Activated CD4-positive, alpha-beta T cell treated with anti-CD3 and anti-CD28 coated beads, Interleukin-2, amount 50 U/mL, for 16 hours (primary cell): Measurements from ENCODE around the gene ZNF665.
"Not testable (repeated sequence)": the region's sequence is repeated elsewhere in the genome, so short reads cannot be mapped to it uniquely, and the experiment has no call there.

Experiments
- DNase-seq: peaks from one replicate; pipeline ENCODE4 v3.0.0-alpha.2; 2020

The ZNF665 gene

DNA sequence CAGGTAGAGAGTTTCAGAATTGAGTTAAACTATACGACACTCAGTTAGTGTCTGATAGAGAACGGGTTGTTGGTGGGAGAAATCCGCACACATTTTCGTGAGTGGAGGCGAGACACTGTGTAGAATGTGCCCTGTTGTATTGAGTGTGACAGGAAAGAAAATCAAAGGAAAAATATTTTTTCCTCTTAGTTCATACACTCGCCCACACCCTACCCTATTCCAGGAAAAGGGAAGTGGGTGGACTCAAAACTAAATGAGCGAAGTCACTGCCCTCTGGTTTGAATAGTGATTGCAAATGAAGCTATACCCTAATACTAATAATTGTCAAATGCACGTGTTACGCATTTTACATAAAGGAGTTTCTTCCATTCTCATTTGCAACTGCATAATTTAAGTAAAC, 36.3 kb downstream of the ZNF665 start:
- no peak for DNase-seq

DNA sequence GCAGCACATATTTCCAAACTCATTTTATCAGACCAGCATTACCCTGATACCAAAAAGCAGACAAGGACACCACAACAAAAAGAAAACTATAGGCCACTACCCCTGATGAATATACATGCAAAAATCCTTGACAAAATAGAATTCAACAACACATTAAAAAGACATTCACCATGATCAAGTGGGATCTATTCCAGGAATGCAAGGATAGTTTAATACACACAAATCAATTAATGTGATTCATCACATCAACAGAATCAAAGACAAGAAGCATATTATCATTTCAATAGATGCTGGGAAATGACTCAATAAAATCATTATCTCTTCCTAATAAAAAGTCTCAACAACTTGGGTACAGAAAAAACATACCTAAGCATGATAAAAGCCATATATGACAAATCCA, 45.5 kb downstream of the ZNF665 start:
- DNase-seq = no peak

DNA sequence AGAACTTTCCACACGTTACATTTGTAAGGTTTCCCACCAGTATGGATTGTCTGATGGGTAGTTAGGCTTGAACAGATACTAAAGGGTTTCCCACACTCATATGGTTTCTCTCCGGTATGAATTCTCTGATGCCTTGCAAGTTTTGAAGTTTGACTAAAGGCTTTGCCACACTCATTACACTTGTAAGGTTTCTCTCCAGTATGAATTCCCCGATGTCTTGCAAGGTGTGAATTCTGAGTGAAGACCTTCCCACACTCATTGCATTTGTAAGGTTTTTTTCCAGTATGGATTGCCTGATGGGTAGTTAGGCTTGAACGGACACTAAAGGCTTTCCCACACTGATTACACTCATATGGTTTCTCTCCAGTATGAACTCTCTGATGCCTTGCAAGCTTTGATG, 52.8 kb downstream of the ZNF665 start:
- no peak for DNase-seq

DNA sequence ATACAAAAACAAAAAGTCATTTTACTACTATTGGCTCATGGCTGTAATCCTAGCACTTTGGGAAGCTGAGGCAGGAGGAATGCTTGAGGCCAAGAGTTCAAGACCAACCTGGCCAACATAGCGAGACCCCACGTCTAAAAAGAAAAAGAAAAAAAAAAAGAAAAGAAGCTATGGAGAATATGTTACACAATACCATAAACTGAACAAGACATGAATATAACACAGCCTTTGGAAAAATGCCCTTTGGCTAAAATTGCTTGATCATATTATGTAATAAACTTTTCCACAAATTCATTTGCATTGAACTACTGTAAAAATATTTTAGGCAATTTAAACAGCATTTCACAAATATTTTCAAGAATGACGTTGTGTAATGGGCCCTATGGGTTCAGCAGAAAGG, 56.7 kb downstream of the ZNF665 start:
- DNase-seq = no peak

DNA sequence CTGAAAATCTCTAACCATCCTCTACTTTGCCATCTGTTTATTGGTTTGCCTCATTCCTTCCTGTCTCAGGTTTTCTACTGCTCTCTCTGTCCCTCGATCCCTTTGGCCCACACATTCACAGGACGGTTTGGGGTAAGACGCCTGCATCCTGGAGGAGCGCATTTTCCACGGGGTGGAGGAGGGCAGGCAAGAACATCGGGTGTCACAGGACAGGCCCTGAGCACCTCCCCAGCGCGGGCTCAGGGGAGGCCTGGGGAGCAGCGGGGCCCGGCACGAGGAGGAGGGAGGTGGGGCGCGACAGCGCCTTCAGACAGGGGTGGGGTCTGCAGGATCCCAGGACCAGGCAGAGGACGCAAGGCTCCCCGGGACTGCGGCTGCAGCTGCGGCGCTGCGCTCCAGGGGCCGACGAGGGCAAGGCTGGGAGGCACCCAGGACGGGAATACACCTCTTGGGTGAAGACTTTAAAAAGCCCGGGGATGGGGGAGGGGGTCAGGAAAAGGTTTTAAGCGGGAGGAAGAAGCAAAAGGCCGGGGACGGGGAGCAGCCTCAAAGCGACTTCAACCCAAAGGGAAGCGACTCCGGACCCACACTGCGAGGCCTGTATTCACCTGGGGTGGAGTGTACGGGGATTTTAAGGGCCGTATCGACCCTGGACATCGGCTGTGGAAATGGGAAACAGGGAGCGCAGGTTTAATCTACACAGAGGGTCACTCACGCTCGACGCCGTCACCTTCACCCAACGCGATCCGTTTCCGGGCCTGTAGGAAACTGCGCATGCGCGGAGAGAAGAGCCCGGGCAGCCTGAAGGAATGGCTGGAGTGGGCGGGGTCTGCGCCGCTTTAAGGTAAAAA, 60.8 kb downstream of the ZNF665 start, which contains the start of gene ZNF415:
ZNF415 (minus strand) TSS at position 770 of the 851 bp plus-strand sequence. CDS start 10,234 bp downstream, outside the sequence.
- no peak for DNase-seq

DNA sequence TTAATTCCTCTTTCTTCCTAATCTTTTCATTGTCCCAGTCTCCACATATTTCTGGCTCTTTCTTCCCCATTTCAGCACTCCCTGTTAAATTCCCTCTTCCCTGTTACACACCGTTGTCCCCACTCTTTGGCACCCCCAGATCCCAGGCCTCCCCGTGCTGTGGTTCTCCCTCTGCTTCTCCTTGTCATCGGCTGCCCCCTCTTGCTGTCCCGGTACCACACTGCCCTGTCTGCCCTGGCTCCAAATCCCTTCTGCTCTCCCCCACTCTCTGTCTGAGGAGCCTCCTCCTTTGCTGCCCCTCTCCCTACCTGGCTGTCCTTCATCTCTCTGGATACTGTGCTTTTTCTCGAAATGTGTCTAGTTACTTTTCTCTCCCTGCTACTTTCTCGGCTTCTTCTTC, 61.4 kb downstream of the ZNF665 start:
- DNase-seq = no peak

DNA sequence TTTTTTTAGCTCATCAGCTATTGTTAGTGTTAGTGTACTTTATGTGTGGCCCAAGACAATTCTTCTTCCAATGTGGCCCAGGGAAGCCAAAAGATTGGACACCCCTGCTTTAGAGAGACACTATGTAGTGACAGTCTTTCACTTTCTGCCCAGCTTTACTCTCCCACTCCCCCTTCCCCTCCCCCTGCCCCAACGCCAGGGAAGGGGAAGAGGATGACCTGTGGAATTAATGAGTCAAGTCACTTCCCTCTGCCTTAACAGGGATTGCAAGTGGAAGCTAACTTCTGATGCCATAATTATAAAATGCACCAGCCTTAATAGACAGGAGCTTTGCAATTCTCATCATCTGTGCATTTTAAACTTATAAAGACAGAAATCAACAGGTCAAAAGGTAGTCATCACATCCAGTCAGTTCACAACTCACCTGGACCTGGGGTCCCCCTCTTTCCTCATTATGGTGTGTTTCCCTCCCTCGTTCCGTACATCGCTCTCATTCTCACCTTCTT, 62.0 kb downstream of the ZNF665 start:
- DNase-seq = no peak

DNA sequence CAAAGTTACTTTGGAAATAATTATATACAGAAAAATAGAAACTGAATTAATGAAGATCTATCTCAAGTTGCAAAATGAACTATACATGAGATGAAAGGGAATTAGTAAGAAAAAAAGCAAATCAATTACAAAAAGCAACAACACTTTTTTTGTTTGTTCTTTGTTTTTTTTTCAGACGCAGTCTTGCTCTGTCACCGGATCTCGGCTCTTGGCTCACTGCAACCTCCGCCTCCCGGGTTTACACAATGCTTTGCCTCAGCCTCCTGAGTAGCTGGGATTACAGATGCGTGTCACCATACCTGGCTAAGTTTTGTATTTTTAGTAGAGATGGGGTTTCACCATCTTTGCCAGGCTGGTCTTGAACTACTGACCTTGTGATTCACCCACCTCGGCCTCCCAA, 62.7 kb downstream of the ZNF665 start:
- DNase-seq = no peak

DNA sequence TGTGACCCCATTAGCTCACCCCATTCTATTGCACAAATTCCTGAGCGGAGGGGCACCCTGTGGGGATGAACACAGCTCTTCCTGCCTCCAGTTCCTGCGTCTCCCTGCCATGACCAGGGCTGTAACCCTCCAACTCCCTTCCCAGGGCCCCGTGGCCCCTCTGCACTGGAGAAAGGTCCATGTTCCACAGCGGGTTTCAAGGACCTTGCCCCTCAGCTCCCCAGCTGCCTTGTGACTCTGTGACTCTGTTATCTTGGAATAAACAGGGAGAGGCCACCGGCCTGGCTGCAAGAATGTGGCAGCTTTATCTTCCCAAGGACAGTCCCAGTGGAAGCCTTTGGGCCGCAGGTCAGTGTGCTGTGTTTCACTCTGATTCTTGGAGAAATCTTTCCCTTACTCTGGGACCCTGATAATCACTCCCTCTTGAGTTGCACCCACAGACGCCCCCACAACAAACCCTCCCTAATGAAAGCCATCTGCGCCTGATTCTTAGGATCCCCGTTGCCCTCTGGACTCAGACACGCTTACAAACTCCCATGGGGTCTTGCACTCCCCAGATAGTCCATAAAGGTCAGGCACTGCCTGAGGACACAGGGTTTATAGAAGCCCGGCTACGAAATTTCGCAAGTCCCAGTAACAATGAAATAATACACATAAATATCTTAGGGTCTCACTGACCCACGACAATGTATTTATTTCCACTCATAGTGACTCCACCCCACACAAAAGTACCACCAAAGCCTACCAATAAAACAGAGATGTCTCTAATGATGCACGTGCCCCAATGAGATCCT, 66.2 kb downstream of the ZNF665 start:
- DNase-seq = not testable (repeated sequence)

DNA sequence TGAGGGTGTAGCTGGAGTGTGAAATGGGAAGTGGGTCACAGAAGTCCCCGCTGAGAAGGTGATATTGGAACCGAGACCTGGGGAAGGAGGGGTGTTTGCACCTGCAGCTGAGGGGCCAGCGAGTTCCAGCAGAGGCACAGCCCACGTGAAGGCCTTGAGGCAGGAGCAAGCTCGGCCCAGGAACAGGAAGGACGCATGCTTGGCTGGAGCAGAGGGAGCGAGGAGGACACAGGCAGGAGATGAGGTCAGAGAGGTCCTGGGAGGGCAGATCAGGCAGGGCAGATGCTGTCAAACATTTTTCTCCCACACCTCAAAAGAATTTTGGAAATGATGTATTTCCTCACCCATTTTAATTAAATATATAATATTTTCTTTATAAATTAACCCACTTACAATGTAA, 69.8 kb downstream of the ZNF665 start:
- no peak for DNase-seq
